ENCODE results near the gene CPHXL.

CPHXL gene

GRCh38 chr16:75687361-75687760 is 38.9 kb downstream of the CPHXL start:
- no peak overlapping the region for H3K4me3 ChIP-seq (ENCODE audit: control insufficient read depth, low read depth, low read length)
- TF ChIP-seq CTCF (conservative IDR thresholded peaks at IDR 0.05; ENCODE audit: control insufficient read depth, insufficient read depth, low read depth, low read length) = no peak
- no peak for DNase-seq (ENCODE audit: low read depth)

GRCh38 chr16:75682308-75682707 is 44.0 kb downstream of the CPHXL start:
- no peak for TF ChIP-seq CTCF (conservative IDR thresholded peaks at IDR 0.05; ENCODE audit: control insufficient read depth, insufficient read depth, low read depth, low read length)
- no peak for DNase-seq (ENCODE audit: low read depth)
- H3K4me3 ChIP-seq (ENCODE audit: control insufficient read depth, low read depth, low read length) = no peak overlapping the region

- TF ChIP-seq CTCF (conservative IDR thresholded peaks at IDR 0.05; ENCODE audit: control insufficient read depth, insufficient read depth, low read depth, low read length) = no peak
- no peak for DNase-seq (ENCODE audit: low read depth)
- H3K4me3 ChIP-seq (ENCODE audit: control insufficient read depth, low read depth, low read length) = no peak overlapping the region
These were observed 46.9 kb downstream of the CPHXL start for GRCh38 chr16:75679366-75679765.

GRCh38 chr16:75676909-75677308 is 49.4 kb downstream of the CPHXL start, which contains the start of gene CPHXL2:
Gene CPHXL2, minus strand, starts transcription at chr16:75677009. Its CDS starts 10 bp downstream, at chr16:75676999.
- no peak for TF ChIP-seq CTCF (conservative IDR thresholded peaks at IDR 0.05; ENCODE audit: control insufficient read depth, insufficient read depth, low read depth, low read length)
- H3K4me3 ChIP-seq (ENCODE audit: control insufficient read depth, low read depth, low read length) = no peak within 1 kb of the TSS
- no peak for DNase-seq (ENCODE audit: low read depth)

- TF ChIP-seq CTCF (conservative IDR thresholded peaks at IDR 0.05; ENCODE audit: control insufficient read depth, insufficient read depth, low read depth, low read length) = no peak
- no peak overlapping the region for H3K4me3 ChIP-seq (ENCODE audit: control insufficient read depth, low read depth, low read length)
- no peak for DNase-seq (ENCODE audit: low read depth)
These were observed 58.8 kb downstream of the CPHXL start for GRCh38 chr16:75667503-75667902.
